GM20000 (cell line): ENCODE results near the gene RMI1.

Experiments
- DNase-seq: peaks from one replicate; pipeline ENCODE4 v3.0.0; 2012; ENCODE audit warnings: low spot score
- TF ChIP-seq, protein P1 (sequence below): IDR thresholded peaks from 2 replicates; pipeline ENCODE4 v1.5.1; 2012; ENCODE audit warnings: mild to moderate bottlenecking, control low read depth; ENCODE audit errors: extremely low read depth, missing control alignments

The RMI1 gene

DNA sequence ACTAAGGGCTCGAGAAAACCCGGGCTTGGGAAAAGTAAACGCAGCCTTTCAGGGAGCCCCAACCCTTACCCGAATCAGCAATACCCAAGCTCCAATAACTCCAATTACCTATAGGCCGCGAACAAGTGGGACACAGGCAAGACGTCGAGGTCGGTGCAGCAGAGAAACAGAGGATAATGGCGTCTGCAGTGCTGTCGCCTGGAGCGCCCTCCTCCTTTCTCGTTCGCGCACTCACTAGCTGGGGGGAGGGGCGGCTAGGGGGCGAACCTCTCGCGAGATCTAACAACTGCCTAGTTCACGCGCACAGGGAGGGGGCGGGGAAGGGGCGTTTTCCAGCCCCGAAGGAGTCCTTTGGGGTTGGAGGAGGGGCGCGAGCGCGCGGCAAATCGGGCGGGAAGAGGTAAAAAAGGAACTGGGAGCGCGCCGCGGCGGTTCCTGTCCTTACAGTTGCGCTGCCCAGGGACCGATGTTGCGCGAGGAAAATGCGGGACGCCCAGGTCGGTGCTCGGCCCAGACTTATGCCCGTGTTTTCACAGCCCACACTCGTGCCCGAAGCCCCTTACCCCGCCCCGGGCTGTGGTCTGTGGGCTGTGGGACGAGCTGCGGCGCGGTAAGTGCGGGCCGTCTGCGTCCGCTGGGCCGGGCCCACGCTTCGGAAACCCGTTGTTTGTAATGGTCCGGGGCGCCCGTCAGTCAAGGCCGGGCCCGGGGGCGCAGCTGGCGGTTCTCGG, at the start of gene RMI1:
Gene RMI1 (plus strand): TSS at position 411 of the 731 bp plus-strand sequence. CDS start 20,182 bp downstream, outside the sequence.
- TF ChIP-seq, protein P1, sequence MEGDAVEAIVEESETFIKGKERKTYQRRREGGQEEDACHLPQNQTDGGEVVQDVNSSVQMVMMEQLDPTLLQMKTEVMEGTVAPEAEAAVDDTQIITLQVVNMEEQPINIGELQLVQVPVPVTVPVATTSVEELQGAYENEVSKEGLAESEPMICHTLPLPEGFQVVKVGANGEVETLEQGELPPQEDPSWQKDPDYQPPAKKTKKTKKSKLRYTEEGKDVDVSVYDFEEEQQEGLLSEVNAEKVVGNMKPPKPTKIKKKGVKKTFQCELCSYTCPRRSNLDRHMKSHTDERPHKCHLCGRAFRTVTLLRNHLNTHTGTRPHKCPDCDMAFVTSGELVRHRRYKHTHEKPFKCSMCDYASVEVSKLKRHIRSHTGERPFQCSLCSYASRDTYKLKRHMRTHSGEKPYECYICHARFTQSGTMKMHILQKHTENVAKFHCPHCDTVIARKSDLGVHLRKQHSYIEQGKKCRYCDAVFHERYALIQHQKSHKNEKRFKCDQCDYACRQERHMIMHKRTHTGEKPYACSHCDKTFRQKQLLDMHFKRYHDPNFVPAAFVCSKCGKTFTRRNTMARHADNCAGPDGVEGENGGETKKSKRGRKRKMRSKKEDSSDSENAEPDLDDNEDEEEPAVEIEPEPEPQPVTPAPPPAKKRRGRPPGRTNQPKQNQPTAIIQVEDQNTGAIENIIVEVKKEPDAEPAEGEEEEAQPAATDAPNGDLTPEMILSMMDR = no peak

DNA sequence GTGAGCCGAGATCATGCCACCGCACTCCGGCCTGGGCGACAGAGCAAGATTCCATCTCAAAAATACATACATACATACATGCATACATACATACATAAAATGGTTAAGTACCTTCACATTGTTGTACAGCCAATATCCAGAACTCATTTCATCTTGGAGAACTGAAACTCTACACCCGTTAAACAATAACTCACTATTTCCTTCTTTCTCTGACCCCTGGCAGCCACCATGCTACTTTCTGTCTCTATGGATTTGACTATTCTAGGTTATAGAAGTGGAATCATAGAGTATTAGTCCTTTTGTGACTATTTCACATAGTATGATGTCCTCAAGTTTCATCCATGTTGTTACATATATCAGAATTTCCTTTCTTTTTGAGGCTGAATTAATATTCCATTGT, 49.7 kb upstream of the RMI1 start:
- TF ChIP-seq, protein P1 = no peak
- DNase-seq = no peak

More for the DNA sequence above, at the start of gene RMI1:
- DNase-seq = peak; percentile 94

DNA sequence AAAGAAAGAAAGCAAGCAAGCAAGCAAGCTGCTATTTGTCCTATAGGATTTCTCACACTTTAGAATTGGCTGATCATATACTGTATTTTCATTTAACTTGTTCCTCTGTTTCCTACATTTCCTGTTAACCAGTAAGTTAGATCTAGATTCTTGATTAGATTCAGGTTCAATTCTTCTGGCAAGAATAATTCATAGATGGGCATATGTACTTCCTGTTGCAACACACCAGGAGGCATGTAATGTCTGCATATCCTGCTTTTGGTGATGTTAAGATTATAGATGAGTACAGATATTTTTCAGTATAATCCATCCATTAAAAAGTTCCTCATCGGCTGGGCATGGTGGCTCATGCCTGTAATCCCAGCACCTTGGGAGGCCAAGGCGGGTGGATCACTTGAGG, 48.6 kb upstream of the RMI1 start:
- TF ChIP-seq, protein P1 = no peak
- DNase-seq = no peak

DNA sequence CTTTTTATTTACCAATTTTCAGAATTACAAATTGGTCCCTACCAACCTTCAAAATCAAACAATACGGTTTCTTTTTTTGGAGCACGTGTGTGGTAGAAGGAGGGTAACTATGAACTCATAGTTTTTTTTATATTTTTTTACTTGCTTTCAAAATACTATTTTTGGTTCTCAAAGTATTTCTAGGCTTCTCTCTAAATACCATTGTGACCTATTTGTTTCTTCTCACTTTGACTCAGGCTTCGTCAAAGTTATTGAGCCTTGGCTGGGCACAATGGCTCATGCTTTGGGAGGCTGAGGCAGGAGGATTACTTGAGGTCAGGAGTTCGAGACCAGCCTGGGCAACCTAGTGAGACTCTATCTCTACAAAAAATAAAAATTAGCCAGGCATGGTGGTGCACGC, 47.8 kb upstream of the RMI1 start:
- TF ChIP-seq, protein P1 = no peak
- no peak for DNase-seq

DNA sequence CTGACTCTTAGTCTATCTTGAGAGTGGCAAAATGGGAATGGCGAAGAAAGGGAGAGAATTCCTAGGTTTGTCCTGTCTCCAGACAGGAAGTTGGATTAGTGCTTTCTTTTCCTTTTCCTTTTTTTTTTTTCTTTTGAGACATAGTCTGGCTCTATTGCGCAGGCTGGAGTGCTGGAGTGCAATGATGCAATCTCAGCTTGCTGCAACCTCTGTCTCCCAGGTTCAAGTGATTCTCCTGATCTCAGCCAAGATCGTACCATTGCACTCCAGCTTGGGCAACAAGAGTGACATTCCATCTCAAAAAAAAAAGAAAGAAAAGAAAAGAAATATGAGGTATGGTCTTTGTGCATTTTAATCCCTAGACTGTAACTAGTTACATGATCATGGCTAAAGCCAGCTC, 46.8 kb upstream of the RMI1 start:
- TF ChIP-seq, protein P1 = no peak
- no peak for DNase-seq

DNA sequence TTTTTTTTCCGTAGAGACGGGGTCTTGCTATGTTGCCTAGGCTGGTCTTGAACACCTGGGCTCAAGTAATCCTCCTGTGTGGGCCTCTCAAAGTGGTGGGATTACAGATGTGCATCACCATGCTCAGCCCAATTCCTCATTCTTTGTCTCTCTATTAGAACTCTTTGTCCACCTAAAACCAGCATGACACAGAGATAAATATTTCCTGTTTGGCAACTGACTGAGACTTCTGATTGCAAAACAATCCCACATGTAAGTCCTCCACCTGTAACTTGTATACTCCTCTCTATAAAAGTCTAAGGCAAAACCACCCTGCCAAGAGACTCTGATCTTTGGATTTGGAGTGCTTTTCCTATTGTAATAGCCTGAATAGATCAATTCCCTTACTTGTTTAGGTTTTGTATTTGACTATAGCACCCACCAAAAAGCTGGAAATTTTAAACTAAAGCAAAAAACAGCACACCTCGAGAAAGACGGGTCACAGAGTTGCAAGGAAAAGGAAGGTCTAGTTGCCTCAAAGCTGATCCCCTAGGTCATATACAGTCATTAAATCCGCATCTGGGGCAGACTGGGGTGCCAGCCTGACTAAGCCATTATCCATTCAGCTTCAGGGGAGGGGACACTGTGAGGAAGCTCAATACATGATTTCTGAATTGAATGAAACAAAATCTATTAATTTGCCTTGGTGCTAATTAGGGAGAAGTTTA, 45.9 kb upstream of the RMI1 start:
- TF ChIP-seq, protein P1 = no peak
- no peak for DNase-seq

DNA sequence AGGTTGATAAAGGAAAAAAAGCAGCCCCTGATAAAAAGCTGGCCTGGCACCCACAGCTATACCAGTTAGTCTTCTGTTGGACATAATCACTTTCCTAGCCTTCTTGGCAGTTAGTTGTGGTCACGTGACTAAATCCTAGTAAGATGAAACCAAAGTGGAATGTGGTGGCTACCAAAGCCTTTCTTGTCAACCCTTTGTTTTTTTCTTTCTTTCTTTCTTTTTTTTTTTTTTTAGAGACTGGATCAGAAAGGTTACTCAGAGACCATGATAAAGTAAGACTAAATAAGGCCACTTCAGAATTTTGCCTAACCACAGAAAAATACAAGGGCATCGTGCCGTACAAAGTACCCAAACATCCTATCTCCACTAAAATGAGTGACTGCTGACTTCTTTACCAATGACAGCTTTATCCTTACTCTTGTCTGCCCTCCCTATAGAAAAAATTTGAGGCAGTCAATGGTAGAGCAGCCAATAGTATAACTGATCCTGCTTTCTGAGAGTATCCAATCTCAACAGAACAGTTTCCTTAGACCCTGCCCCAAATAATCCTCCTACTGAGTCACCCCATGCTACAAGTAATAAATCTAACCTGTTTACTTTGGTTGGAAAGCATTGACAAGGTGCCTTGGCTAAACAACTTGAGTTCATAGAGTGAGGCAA, 45.2 kb upstream of the RMI1 start:
- TF ChIP-seq, protein P1 = no peak
- no peak for DNase-seq
